ENCODE results near the gene HGFAC. TPM values are rescaled to one million over a fixed set of nuclear protein-coding genes. Genes with fewer than 3 reads are reported as not detected.
"Not testable (repeated sequence)": the region's sequence is repeated elsewhere in the genome, so short reads cannot be mapped to it uniquely, and the experiment has no call there.

Gene HGFAC
- total RNA-seq, 1 donor from 2014 or later: not detected

DNA sequence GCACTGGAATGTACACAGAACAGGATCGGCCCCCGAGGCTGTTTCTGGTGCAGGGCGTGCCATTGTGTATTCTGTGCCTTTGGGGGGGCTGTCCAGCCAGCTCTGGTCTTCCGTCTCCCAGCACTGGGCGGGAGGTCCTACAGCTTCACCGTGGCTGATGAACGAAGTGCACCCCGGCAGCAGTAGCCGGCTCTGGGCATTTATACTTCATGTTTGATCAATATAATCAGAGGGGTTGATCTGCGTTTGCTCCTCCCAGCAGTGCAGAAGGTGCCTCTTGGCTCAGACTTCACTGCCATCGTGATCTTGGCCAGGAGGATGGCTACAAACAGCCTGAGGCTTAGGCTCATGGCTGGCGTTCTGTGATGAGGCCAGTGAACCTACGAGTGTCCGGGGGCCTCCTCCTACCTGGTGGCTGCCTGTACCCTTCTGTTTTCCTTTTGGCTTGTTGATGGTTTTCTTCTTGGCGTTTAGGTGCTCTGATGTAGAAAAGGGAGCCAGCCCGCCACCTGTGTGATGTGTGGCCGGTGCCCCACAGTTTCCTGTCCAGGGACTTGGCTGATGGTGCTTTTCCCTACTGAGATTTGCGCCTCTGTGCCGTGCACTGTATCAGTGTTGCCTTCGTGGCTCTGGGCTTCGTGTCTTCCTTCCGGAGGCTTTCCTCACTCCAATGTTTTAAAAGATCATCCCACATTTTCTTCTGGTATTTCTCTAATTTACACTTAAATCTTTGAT is 31.2 kb upstream of the HGFAC start:
- DNase-seq (ENCODE audit: low read depth, low spot score): no peak

DNA sequence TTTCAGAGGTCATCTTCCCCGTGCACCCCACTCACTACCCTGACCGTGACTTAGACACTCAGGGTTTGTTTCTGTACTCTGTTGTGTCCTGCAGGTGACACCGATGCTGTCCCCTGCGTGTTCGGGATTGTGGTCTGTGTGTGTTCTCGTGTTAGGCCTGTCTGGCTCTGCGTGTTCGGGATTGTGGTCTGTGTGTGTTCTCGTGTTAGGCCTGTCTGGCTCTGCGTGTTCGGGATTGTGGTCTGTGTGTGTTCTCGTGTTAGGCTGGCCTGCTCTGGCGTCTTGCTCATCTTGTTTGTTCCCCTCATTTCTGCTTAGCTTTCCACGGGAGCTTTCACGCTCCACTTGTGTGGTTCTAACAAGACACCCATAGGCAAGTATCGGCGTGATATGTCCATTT is 30.6 kb upstream of the HGFAC start:
- DNase-seq (ENCODE audit: low read depth, low spot score): not testable (repeated sequence)

DNA sequence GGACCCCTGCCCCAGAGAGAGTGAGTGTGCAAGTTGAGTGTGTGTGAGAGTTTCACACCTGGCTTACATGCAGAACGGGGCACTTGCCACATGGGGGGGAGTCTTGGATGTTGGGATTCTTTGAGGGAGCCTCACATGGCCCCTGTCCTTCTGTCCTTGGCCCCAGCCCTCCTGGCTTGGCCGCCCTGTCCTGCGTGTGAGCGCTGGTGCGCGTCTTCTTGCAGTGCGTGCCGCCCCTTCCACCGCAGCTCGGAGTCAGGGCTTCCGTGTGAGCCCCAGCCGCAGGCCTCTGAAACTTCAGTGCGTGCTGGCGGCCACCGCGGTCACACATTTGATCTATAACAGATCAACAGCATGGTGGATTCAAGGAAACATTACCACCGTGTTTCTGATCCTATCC is 30.1 kb upstream of the HGFAC start:
- no peak for DNase-seq (ENCODE audit: low read depth, low spot score)

DNA sequence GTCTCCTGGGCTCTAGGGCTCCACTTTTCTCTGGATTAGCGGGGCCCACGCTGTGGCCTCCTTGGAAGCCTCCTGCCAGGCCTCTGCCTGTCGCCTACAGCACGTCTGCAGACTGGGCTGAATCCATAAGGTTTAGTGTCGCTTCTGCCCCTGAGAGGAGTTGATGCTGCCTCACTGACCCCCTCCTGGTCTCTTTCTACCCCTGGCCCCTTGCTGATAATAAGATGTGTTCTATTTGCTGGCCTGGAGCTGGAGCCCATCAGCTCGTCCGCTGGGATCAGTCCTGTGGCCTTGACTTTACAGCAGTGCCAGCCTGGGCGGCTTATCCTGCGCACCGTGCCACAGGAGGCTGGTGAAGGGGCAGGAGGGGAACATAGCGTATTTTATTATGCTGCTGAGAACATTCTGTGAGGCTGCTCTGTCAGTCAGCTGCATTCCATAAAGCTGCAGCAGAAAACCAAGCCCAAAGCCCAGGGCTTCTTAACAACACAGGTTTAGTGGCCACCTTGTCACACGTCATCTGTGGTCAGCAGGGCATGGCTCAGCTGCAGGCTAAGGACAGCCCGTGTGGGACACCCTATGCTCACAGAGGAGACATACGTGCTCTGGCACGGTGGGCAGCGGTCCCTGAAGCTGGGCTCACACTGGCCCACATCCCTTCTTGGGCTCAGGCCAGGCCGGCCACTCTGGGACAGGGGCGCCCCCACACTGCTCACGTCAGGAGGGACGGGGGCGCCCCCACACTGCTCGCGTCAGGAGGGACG is 29.3 kb upstream of the HGFAC start:
- DNase-seq (ENCODE audit: low read depth, low spot score): no peak

DNA sequence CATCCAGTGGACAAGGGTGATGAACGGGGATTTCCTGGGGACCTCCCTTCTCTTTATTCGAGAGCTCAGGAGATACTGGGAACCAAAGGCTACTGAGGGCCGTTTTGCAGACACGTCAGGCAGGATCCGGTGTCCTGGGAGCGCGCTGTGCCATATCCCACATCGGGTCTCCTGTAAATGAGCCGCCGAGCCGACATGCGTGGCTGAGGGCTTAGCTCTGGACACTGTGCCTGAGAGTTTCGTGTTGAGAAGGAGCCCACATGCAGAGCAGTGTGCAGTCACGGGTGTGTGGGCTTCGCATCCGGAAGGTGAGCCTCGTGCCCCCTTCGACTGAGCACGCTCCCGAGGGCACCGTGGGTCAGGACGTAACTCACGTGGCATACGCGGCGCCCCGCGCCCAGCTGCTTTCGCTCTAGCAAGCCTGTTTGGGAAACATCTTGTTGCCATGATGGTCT is 28.5 kb upstream of the HGFAC start:
- DNase-seq (ENCODE audit: low read depth, low spot score): no peak

DNA sequence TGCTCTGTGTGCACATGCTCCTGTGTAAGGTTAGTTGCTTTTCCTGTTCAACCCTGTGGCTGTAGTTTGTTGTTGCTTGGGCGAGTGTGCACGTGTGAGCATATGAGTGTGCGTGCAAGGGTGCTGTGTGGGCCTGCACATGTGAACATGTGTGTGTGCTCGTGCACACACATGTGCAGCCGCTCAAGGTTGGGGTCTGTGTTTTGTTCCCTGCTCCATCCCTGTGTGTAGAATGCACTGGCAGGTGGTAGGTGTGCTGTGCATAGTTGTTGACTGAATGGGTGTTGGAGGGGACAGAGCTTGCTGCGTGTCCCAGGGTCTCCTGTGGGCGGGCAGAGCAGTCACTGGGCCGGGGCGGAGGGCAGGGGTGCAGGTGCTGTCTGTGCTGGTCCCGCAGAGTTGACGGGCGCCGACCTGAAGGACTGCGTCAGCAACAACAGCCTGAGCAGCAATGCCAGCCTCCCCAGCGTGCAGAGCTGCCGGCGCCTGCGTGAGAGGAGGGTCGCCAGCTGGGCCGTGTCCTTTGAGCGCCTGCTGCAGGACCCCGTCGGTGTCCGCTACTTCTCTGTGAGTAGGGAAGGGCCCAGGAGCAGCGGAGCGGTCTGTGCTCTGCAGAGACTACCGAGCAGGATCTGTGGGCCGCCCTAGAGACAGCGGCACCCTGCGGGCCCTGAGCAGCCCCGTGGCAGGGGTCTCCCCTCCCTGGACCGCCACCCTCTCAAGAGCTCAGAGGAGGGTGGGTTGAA is 27.9 kb upstream of the HGFAC start:
- DNase-seq (ENCODE audit: low read depth, low spot score): no peak

DNA sequence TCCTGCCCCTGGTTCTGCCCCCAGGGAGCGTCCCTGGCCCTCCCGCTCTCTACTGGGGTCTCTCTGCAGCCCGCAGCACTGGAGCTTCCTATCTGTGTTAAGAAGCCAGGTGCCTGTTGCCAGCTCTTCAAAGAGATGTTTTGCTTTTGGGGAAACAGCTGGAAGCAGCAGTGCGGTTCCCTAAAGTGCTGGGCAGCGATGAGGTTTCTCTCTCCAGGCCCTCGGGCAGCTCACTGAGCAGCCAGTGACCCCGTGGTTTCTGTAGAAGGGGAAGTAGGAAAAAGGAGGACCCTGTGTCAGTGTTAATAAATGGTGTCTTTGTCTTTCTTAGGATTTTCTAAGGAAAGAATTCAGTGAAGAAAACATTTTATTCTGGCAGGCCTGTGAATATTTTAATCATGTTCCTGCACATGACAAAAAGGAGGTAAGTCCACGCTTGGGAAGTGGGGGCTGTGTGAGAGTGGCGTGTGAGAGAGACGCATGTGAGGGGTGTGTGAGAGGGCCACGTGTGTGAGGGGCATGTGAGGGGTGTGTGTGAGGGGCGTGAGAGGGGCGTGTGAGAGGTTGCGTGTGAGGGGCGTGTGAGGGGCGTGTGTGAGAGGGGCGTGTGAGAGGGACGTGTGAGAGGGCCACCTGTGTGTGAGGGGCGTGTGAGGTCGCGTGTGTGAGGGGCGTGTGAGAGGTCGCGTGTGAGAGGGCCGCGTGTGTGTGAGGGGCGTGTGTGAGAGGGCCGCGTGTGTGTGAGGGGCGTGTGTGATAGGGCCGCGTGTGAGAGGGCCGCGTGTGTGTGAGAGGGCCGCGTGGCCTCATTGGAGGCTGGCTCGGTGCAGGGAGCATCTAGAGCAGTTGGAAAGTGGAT is 27.1 kb upstream of the HGFAC start:
- no peak for DNase-seq (ENCODE audit: low read depth, low spot score)

DNA sequence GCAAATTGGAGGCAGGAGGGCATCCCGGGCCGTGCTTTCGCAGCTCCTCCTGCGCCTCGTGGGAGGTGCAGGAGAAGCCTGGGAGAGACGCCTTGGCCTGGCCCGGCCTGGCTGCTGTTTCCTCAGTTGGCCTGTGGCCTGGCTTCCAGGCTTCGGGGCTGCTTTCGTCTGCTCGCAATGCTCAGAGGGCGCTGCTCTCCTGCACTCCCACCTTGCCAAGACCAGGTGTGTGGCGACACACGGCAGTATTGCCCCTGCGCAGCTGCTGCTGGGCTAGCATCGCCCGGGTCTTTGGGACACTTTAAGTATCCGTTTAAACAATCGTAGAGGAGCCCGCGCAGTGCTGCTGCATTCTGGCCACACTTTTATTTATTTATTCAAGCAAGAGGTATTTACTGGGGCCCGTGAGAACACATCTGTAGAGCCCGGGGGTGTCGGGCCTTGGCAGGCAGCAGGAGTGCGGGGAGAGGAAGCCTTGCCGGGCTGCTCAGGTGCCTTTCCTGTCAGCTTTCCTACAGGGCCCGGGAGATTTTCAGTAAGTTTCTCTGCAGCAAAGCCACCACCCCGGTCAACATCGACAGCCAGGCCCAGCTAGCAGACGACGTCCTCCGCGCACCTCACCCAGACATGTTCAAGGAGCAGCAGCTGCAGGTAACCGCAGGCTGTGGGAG is 26.2 kb upstream of the HGFAC start:
- DNase-seq (ENCODE audit: low read depth, low spot score): no peak

DNA sequence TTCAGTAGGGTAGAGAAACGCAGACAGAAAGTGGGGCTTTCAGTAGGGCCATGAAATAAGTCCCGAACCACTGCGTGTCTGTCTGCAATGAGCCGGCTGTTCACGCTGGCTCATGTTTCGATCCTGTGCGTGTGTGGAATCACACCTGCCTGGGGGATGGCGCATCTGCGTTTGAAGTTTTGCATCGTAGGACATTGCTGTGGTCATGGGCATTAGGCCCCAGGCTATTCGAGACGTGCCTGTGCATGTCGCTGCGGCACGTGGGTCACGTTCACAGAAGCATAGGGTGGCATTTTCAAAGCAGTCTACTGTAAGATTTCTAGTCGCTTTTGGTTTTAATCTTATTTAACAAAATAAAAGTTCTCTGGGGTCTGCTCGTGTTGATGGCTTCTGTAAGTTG is 25.5 kb upstream of the HGFAC start:
- DNase-seq (ENCODE audit: low read depth, low spot score): no peak

DNA sequence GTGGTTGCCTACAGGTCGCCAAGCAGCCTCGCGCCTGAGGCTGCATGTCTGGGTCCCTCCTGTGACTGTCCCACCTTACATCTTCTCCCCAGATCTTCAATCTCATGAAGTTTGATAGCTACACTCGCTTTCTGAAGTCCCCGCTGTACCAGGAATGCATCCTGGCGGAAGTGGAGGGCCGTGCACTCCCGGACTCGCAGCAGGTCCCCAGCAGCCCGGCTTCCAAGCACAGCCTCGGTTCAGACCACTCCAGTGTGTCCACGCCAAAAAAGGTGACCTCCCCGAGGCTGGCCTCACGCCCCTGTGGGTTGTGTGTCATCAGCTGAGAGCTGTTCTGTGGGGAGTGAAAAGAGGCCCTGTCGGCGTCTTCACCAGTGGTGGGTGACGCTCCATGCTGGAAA is 24.9 kb upstream of the HGFAC start:
- DNase-seq (ENCODE audit: low read depth, low spot score): no peak

DNA sequence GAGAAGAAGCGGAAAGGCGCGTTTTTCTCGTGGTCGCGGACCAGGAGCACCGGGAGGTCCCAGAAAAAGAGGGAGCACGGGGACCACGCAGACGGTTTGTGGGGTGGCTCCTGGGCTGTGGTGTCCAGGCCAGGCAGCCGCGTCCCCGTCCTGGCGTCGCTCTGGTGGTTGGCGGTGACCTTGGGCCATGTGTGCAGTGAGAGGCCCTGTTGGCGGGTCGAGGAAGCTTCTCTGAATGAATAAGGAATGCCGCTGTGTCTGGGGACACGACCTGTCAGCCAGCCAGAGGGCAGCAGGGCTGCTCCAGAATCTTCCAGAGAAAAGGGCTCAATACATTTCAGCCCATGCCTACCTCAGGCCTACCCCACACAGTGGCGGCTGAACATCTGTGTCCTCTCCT is 24.3 kb upstream of the HGFAC start:
- no peak for DNase-seq (ENCODE audit: low read depth, low spot score)

DNA sequence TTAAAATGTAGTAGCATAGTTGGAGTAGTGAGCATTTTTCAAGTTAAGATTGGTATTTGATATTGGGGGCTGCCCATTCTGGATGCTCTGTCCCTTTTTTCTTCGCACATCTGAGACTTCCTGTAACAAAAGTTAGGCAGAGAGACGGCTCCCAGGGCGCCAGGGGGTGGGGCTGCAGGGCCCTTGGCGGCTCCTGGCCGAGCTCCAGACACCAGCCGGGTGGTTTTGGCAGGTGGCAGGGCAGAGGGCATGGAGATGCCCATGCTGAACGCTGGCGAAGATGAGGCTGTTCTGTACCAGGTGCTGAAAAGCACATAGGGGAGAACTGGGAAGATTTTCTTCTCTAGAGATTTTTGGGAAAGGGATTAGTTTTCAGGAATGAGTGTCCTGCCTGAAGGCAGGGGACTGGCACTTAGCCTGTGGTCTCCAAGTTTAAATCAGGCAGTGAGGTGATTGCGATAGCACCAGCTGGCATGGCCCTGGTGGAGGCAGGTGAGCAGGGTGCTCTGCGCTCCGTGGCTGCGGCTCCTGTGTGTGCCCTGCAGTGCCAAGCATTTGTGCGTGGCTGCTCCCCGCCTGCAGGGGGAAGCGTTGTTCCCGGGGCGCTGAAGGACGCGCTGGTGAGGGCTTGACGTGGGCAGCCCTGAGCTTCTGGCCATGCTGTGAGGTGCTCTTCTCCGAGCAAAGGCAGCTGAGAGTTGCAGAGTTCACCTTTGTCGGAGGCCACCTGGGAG is 23.6 kb upstream of the HGFAC start:
- DNase-seq (ENCODE audit: low read depth, low spot score): no peak

DNA sequence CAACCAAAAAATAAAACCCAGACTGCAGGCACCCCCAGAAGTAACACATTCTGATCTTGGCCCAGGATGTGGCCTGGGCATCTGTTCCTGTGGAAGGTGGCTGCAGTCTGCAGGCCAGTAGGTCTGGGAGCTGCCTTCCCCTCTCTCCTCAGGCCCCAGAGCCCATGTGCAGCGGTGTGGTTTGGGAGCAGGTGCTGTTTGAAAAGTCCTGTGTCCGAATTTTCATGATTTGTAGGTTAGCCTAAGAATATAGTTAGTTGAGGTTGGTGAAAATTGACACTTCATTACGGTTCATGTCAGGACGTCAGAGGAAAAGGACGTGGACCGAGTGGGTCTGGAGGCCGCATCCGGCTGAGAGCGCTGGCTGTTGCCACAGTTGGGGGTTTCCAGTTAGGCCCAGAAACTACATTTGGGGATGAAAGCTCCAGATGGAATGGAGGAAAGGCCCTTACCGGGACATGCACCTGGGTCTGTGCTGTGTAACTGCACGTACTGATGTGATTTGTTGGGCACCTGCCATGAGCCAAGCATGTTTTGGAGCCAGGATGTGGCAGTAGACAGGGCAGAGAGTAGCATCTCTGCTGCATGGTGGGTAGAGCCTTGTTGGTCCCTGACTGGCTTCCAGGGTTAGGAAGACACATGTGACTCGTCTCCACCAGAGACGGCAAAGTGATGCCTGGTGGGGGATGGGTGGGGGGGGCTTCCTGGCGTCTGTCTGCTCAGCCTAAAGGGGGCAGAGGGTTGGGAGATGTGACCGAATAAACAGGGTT is 21.7 kb upstream of the HGFAC start:
- no peak for DNase-seq (ENCODE audit: low read depth, low spot score)

DNA sequence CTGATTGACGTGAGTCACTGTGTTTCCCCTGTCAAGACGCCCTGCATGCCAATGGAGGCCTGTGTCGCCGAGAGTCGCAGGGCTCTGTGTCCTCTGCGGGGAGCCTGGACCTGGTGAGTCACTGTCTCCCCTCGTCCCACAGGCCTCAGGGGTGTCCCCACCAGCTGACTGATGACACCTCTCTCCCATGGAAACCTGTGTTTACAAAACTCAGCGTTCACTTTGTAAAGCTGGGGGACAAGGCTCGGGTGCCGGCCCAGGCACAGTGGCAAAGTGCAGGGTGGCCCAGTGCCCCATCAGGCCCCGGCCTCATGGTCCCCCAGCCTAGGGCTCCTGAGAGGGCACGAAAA is 21.2 kb upstream of the HGFAC start:
- DNase-seq (ENCODE audit: low read depth, low spot score): no peak

DNA sequence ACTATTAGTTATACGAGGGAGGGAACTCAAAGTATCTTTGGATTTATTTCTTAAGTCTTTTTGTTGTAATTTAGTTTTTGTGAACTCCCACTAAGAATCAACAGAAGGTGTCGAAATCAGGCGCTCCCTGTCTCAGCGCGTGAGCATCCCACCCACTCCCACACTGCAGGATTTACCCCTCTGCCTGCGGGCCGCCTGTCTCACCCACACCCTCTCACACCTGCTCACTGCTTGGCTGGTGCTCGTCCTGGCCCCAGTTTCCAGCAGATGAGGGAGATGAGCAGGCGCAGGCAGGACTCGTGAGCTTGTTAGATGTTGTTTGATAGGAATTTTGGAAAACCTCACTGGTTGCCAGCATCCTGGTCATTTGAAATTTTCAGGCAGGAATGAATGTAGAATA is 20.8 kb upstream of the HGFAC start:
- DNase-seq (ENCODE audit: low read depth, low spot score): no peak

DNA sequence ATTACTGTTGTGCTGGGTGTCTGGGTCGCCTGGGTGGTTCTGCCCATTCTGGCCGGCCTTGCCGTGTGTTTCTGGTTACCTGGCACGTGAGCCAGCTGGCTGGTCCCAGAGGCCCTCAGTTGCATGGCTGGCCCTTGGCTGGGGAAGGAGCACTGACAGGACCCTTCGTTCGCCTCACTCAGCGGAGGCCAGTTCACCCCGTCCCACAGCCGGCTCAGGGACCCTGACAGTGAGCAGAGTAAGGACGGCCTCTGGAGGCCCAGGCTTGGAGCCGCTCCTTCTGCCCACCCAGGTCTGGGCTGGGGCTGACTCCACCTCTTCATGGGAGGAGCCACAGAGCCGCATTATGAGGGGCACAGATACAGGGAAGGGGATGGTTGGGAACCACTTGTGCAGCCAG is 20.3 kb upstream of the HGFAC start:
- DNase-seq (ENCODE audit: low read depth, low spot score): no peak

DNA sequence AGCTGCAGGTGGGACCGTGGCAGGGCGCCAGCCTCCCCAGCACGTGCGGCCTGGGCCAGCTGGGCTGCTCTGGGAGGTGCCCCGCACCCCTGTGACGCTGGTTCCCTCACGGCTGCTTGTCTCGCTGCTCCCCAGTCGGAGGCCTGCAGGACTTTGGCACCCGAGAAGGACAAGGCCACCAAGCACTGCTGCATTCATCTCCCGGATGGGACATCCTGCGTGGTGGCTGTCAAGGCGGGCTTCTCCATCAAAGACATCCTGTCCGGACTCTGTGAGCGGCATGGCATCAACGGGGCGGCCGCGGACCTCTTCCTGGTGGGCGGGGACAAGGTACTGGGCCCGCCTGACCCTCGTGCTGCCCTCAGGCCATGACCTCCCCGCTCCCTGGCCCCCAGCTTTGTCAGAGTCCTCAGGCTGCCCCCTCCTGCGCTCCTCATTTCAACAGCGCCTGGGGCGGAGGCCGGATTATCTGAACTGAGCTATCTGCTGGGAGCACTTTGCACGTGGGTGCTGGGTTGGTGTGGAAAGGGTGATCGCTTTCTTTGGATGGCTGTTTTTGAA is 19.4 kb upstream of the HGFAC start:
- no peak for DNase-seq (ENCODE audit: low read depth, low spot score)

DNA sequence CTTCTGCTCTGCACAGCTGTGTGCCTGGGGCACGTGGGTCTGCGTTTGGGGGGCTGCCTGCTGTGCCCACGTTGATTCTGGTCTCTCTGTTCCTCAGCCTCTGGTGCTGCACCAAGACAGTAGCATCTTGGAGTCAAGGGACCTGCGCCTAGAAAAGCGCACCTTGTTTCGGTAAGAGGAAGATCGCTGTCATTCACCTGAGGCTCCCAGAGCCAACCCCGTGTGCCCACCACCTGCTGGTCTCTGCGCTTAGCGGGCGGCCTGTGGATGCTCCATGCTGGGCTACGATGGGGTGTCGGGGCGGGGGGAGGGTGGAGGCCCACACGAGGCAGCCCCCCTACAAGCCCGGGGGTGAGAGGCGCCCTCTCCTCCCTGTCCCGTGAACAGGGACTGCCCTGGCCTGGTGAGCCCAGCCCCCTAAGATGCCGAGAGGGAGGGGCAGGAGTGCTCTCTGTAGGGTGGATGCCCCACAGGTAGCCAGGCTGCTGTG is 18.9 kb upstream of the HGFAC start:
- no peak for DNase-seq (ENCODE audit: low read depth, low spot score)

DNA sequence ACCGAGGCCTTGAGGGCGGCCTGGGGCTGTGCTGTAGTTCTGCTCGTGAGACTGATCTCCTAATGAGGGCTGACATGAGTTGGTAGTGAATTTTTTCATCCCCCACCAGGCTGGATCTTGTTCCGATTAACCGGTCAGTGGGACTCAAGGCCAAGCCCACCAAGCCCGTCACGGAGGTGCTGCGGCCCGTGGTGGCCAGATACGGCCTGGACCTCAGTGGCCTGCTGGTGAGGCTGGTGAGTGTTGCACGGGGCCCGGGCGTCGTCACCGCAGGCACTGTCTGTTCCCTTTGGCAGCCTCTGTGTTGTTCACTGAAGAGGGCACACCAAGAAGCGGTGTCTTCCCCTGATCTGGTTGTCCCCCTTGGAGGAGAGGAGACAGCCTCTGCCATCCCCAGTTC is 18.4 kb upstream of the HGFAC start:
- no peak for DNase-seq (ENCODE audit: low read depth, low spot score)
